ENCODE data around the gene STAT6.

GRCh38 chr12:57096099-57096572 lies 15.0 kb downstream of the STAT6 start:
- TF ChIP-seq POLR2A (IDR thresholded peaks at IDR 0.05) (no peak), POLR2AphosphoS5 (IDR thresholded peaks at IDR 0.05) (no peak)
